GM12874 (cell line): Measurements from ENCODE around the gene HOXD8.

ENCODE experiments used
- TF ChIP-seq, protein P1 (sequence below): IDR thresholded peaks from 2 replicates; pipeline ENCODE4 v1.5.1; 2011; ENCODE audit warnings: low read depth, mild to moderate bottlenecking, control low read depth, low read length, moderate library complexity; ENCODE audit not compliant: insufficient read depth

The HOXD8 gene

DNA sequence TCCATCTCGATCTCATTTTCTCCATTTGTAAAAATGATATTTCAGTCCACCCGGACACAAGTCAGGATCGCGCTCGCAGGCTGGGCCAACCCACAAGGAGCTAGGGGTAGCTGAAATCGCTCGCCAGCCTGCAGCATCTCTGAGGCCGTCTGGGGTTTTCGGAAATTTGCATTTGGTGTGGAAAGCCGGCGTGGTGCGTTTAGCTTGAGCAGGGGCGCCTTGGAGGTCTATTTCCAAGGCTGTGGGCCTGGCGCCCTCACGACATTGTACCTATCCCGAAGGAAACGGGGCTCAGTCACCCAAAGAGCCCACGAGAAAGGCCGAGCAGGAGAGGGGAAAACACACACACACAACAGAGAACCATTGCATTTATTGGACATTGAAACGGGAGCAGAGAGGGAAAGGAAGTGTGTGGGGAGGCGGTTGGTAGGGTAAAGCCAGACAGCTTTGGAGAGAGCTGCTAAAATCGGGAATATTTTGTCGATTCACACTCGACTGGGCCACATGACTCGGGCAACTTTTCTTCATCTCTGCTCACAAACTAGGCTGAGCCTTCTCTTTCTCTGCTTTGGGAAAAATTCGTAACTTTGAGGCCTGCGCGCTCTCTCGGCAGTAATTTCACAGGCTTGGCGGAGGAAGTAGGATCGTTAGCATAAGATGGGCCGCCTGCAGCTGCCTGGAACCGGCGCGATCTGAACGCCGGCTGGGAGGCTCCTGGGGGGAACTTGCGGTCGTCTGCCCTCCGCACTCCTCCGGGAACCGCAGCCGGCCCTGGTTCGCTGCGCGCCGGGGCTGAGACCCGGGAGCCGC is 1.1 kb upstream of the HOXD8 start:
- TF ChIP-seq, protein P1, sequence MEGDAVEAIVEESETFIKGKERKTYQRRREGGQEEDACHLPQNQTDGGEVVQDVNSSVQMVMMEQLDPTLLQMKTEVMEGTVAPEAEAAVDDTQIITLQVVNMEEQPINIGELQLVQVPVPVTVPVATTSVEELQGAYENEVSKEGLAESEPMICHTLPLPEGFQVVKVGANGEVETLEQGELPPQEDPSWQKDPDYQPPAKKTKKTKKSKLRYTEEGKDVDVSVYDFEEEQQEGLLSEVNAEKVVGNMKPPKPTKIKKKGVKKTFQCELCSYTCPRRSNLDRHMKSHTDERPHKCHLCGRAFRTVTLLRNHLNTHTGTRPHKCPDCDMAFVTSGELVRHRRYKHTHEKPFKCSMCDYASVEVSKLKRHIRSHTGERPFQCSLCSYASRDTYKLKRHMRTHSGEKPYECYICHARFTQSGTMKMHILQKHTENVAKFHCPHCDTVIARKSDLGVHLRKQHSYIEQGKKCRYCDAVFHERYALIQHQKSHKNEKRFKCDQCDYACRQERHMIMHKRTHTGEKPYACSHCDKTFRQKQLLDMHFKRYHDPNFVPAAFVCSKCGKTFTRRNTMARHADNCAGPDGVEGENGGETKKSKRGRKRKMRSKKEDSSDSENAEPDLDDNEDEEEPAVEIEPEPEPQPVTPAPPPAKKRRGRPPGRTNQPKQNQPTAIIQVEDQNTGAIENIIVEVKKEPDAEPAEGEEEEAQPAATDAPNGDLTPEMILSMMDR, result no peak

DNA sequence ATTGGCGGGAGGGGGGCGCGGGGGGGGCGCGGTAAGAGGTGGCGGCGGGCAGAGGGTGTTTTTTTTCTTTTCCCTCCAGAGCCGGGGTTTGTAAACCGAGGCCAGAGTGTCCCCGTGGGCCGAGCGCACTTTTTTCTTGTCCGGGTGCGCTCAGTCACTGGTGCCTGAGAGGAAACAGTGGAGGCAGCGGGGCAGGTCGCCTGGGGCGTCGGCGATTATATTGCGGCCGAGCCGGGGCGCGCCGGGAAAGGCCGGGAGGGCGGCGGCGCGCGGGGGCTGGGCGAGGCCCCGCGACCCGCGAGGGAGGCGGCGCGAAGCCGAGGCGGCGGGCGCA is 275 bp downstream of the HOXD8 start:
- TF ChIP-seq, protein P1, result no peak

DNA sequence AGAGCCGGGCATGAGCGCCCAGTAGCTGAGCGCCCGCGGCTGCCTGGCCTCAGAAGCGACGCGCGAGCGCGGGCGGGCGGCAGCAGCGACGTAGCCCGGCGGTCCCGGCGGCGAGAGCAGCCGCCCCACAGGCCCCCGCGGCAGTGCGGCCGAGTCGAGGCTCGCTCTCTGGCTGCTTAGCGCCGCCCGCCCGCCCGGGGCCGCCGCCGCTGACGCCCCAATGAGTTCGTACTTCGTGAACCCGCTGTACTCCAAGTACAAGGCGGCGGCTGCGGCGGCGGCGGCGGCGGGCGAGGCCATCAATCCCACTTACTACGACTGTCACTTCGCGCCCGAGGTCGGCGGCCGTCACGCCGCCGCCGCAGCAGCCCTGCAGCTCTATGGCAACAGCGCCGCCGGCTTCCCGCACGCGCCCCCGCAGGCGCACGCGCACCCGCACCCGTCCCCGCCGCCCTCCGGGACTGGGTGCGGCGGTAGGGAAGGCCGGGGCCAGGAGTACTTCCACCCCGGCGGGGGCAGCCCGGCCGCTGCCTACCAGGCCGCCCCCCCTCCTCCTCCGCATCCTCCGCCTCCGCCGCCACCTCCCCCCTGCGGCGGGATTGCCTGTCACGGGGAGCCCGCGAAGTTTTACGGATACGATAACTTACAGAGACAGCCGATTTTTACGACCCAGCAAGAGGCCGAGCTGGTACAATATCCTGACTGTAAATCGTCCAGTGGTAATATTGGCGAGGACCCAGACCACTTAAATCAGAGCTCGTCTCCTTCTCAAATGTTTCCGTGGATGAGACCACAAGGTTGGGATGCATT is 847 bp downstream of the HOXD8 start:
- TF ChIP-seq, protein P1, result no peak

DNA sequence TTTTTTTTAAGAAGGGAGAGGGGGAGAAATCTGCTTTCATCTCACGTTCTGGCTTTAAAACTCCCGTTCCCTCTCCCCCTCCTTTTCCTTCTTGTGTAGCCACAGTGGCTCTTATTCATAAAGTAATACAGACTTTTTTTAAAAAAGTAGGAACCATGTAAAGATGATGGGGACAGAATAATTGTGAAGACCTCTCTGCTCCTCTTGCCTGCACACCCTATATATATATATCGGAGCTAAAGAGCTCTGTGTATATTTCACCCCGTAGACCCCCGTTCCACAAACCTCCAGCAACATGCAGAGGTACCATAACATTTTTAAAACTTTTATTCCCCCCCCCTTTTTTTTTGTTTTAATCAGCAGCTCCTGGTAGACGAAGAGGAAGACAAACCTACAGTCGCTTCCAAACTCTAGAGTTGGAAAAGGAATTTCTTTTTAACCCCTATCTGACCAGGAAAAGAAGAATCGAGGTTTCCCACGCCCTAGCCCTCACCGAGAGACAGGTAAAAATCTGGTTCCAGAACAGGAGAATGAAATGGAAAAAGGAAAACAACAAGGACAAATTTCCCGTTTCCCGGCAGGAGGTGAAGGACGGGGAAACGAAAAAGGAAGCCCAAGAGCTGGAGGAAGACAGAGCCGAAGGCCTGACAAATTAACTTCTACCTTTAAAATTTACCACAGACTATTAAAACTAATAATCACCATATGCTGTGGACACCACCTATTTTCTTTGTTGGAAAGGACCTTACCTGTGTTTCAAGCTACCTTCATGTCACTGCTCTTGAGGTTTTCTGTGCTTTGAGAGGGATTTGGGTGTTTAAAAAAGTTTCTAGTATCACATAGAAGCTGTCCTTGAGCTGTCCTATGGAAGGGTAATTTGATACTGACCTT is 1.7 kb downstream of the HOXD8 start:
- TF ChIP-seq, protein P1, result no peak

DNA sequence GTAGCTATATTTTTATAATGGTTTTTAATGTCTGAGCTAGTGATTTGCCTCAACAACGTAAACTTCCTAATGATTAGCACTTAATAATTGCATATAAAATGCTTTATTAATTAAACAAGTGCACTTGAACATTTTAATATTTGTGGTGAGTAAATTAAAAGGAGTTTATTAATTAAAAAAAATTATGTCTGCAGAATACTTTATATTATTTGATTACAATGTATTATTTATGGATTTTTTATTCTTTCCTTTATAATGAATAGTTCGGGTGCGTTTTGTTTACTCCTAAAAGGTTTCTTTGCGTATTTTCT is 2.3 kb downstream of the HOXD8 start:
- TF ChIP-seq, protein P1, result no peak

DNA sequence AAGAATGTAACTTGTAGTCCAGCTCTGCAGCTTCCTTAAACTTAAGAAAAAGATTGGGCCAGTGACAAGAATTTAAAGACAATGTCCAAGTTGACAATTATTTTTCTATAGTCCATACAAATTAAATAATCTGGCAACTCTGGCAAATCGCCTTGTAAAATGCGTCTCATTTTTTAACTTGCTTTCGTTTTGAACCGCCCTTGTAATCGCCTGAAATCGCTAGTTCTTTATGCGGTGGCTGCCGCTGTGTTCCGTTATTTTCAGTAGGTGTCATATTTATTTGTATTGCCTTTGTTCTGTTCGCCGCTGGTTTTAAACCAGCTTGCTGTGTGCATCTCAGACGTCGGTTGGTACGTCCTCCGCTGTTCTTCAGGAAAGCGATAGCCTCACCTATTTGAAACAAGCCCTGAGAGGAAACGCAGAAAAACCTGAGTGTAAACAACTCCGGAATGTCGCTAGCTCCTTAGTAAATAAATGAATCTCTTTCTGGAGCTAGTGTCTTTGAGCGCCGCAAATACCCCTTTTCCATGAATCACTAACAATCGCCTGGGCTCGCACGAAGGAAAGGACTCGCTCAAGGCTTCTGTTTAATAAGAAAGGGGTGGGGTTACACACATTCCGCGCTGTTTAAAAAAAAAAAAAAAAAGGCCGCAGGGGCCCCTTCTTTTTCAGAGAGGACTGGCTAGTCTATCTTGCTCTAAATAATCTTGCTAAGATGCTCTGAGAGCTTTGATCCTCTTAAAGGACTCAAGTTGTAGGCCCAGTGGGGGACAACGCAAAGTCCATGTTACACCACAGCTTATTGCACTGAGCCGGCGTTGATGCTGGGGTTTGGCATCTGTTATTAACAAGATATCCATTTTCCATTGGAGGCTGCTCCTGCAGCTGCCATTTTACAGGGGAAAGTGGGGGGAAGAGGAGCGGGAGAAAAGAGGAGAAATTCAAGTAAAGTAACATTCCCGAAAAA is 3.0 kb downstream of the HOXD8 start:
- TF ChIP-seq, protein P1, result no peak
